ENCODE results near the gene RNF112. TPM values are rescaled to one million over a fixed set of nuclear protein-coding genes. Genes with fewer than 3 reads are reported as not detected.
"Not testable (repeated sequence)": the region's sequence is repeated elsewhere in the genome, so short reads cannot be mapped to it uniquely, and the experiment has no call there.

RNF112 gene
- total RNA-seq, 1 donor from 2014 or later = not detected

DNA sequence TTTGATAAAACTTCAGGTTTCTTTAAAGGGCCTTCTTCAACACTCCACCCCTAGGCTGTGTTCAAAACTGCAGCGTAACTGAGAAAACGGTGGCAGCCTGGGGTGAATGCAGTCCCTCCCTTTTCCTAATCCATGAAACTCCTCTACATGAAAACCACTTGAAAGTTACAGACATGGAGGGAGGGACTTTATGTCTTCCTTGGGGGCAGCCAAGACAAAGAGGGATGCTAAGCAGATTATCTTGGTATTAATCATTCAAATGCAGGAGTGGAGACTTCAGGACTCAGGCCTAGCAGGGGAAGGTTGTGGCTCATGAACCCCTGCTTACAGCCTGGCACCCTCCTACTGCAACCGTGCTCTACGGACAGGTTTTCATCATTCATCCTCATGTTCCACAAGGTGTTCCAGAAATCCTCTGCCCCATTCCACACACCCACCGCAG, 46.8 kb downstream of the RNF112 start:
- Mint-ChIP-seq H3K4me1 (ENCODE audit: low read depth) (peaks cover 15% of the 10 kb centered on the region), H3K4me3 (no peak overlapping the region), H3K36me3 (ENCODE audit: low read depth) (no peaks in the 10 kb centered on the region), H3K9me3 (no peaks in the 10 kb centered on the region), H3K27me3 (ENCODE audit: insufficient read depth) (peaks cover 35% of the 10 kb centered on the region), H3K27ac (no peak overlapping the region)
- DNase-seq (ENCODE audit: low spot score) = no peak
- intact Hi-C loops (cut with micrococcal nuclease) = no loop called here

DNA sequence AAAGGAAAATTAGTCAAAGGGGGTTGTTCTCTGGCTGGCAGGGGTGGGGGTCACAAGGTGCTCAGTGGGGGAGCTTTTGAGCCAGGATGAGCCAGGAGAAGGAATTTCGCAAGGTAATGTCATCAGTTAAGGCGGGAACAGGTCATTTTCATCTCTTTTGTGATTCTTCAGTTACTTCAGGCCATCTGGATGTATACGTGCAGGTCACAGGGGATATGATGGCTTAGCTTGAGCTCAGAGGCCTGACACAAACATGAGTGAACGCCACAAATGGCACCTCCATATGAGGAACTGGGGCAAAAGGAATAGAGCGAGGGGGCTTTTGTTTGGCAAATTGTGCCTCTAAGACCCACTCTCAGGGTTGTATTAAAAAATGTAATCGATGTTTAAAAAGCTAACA, 47.4 kb downstream of the RNF112 start:
- H3K9me3 Mint-ChIP-seq; H3K36me3 Mint-ChIP-seq (ENCODE audit: low read depth); H3K4me3 Mint-ChIP-seq; DNase-seq (ENCODE audit: low spot score); H3K27ac Mint-ChIP-seq; intact Hi-C loops (cut with micrococcal nuclease): not testable (repeated sequence)
- H3K27me3 Mint-ChIP-seq (ENCODE audit: insufficient read depth) = peaks cover 31% of the 10 kb centered on the region
- H3K4me1 Mint-ChIP-seq (ENCODE audit: low read depth) = peaks cover 21% of the 10 kb centered on the region

DNA sequence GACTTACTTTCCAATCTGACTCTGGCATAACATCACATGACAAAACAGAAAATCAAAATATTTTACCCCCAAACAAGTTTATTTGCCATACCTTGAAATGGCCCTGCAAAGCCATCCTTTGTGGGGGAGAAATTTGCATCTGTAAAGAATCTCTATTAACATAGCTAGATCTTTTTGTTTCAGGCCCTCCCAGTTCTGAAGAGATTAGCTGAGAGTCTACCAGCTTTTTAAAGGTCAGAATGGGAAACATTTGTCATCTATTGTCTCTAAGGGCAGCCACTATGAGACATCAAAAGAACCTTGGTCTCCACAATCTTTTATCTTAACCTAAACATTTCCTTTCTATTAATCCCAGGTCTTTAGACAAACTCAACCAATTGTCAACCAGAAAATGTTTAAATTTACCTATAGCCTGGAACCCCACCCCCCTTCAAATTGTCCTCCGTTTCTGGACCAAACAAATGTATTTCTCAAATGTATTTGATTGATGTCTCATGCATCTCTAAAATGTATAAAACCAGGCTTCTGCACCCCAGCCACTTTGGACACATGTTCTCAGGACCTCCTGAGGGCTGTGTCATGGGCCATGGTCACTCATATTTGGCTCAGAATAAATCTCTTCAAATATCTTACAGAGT, 48.1 kb downstream of the RNF112 start:
- Mint-ChIP-seq H3K27me3 (ENCODE audit: insufficient read depth) (peaks cover 26% of the 10 kb centered on the region), H3K4me1 (ENCODE audit: low read depth) (peaks cover 24% of the 10 kb centered on the region)
- H3K36me3 Mint-ChIP-seq (ENCODE audit: low read depth); H3K27ac Mint-ChIP-seq; DNase-seq (ENCODE audit: low spot score); H3K4me3 Mint-ChIP-seq; H3K9me3 Mint-ChIP-seq; intact Hi-C loops (cut with micrococcal nuclease): not testable (repeated sequence)

- H3K27ac Mint-ChIP-seq = no peak overlapping the region
- intact Hi-C loops (cut with micrococcal nuclease) = no loop called here
- peaks cover 18% of the 10 kb centered on the region for H3K27me3 Mint-ChIP-seq (ENCODE audit: insufficient read depth)
- no peak overlapping the region for H3K4me3 Mint-ChIP-seq
- no peaks in the 10 kb centered on the region for H3K36me3 Mint-ChIP-seq (ENCODE audit: low read depth)
- no peak for DNase-seq (ENCODE audit: low spot score)
- peaks cover 24% of the 10 kb centered on the region for H3K4me1 Mint-ChIP-seq (ENCODE audit: low read depth)
- no peaks in the 10 kb centered on the region for H3K9me3 Mint-ChIP-seq
Observed at GRCh38 chr17:19460700-19461099, 49.7 kb downstream of the RNF112 start.

DNA sequence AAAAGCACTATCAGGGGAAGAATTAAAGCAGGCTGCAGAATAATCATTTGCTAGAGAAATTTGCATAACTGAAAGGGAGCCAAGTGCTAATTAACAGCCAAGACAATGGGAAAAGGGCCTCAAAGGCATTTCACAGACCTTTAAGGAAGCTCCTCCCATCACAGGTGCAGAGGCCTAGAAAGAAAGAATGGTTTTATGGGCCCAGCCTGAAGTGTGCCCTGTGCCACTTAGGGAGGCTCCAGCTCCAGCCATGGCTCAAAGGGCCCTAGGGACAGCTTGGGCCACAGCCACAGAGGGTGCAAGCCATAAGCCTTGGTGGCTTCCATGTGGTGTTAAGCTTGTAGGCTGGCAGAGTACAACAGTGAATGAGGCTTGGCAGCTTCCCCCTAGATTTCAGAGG, 50.1 kb downstream of the RNF112 start:
- no peak overlapping the region for H3K27ac Mint-ChIP-seq
- H3K9me3 Mint-ChIP-seq = no peaks in the 10 kb centered on the region
- no peaks in the 10 kb centered on the region for H3K36me3 Mint-ChIP-seq (ENCODE audit: low read depth)
- peaks cover 24% of the 10 kb centered on the region for H3K4me1 Mint-ChIP-seq (ENCODE audit: low read depth)
- peaks cover 13% of the 10 kb centered on the region for H3K27me3 Mint-ChIP-seq (ENCODE audit: insufficient read depth)
- H3K4me3 Mint-ChIP-seq = no peak overlapping the region
- DNase-seq (ENCODE audit: low spot score) = no peak
- intact Hi-C loops (cut with micrococcal nuclease) = no loop called here

GRCh38 chr17:19461681-19462080, 50.6 kb downstream of the RNF112 start:
- Mint-ChIP-seq H3K27ac (no peak overlapping the region), H3K27me3 (ENCODE audit: insufficient read depth) (peaks cover 12% of the 10 kb centered on the region), H3K4me3 (no peak overlapping the region), H3K36me3 (ENCODE audit: low read depth) (no peaks in the 10 kb centered on the region), H3K9me3 (no peaks in the 10 kb centered on the region), H3K4me1 (ENCODE audit: low read depth) (peaks cover 24% of the 10 kb centered on the region)
- intact Hi-C loops (cut with micrococcal nuclease) = no loop called here
- DNase-seq (ENCODE audit: low spot score) = no peak

- H3K36me3 Mint-ChIP-seq (ENCODE audit: low read depth); DNase-seq (ENCODE audit: low spot score); H3K4me3 Mint-ChIP-seq; H3K9me3 Mint-ChIP-seq; H3K27me3 Mint-ChIP-seq (ENCODE audit: insufficient read depth); H3K27ac Mint-ChIP-seq; intact Hi-C loops (cut with micrococcal nuclease): not testable (repeated sequence)
- peaks cover 24% of the 10 kb centered on the region for H3K4me1 Mint-ChIP-seq (ENCODE audit: low read depth)
Observed at GRCh38 chr17:19462456-19463035, 51.5 kb downstream of the RNF112 start.

DNA sequence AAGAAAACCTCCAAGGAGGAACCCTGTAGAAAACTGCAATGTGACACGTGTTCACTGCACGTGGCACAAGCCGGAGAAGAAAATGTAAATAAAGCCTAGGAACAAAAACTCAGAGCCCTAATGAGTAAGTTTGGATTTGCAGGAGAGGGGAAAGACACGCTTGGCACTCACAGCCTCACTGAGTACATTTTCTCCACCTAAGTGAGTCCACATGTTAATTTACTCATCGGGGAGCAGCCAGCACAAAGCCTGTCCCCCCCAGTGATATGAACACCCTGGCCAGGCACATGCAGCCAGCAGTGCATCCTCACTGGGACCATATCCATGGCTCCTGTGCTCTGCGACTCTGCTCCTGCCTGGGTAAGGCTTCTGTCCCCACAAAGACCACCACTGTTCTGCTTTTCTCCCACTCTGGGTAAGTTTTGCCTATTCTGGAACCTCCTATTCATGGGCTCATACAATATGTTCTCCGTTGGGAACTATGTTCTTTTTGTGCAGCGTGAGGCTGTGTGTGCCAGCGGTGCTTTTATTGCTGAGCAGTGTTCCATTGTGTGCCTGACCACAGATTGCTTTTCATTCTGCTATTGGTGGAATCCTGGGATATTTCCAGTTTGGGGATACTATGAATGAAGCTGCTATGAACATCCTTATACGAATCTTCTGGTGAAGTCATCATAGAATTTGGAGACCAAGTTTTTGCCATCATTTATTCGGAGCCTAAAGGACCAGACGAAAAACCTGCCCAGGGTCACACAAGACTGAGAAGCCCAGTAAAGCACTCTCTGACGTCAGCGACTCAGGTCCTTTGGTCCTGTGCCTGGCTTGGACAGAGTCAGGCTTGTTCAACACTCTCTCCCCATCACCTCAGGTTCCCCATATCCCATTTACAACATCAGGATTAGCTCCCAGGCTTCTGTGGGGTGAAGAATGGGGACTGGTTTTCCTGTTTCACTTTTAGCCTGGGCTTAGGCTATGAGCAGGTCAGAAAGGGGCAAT, 53.3 kb downstream of the RNF112 start:
- H3K4me3 Mint-ChIP-seq = no peak overlapping the region
- no peaks in the 10 kb centered on the region for H3K36me3 Mint-ChIP-seq (ENCODE audit: low read depth)
- no peaks in the 10 kb centered on the region for H3K9me3 Mint-ChIP-seq
- H3K4me1 Mint-ChIP-seq (ENCODE audit: low read depth) = peaks cover 17% of the 10 kb centered on the region
- intact Hi-C loops (cut with micrococcal nuclease) = no loop called here
- no peaks in the 10 kb centered on the region for H3K27me3 Mint-ChIP-seq (ENCODE audit: insufficient read depth)
- no peak for DNase-seq (ENCODE audit: low spot score)
- no peak overlapping the region for H3K27ac Mint-ChIP-seq

Other genes with a start within 250 kb of the RNF112 start
- gene EPN2, start 173.9 kb upstream of the RNF112 start, total RNA-seq = 7.0 and 9.3 TPM in 2 replicates
- 4.3 and 5.6 TPM in 2 replicates for gene B9D1, start 48.5 kb upstream of the RNF112 start, total RNA-seq
- 17.2 and 20.7 TPM in 2 replicates for gene MAPK7, start 32.7 kb upstream of the RNF112 start, total RNA-seq
- gene MFAP4, start 24.0 kb upstream of the RNF112 start, total RNA-seq = not detected in 2 replicates
- gene SLC47A1, start 122.6 kb downstream of the RNF112 start, total RNA-seq = 0.26 and 0.44 TPM in 2 replicates
- gene ALDH3A2, start 237.5 kb downstream of the RNF112 start, total RNA-seq = 36.5 and 38.1 TPM in 2 replicates